ENCODE results near the gene GZMM.

Gene GZMM

GRCh38 chr19:543910-544608 lies at the start of gene GZMM:
TSS of gene GZMM (plus strand) at chr19:544053. CDS start at chr19:544072, 19 bp downstream.
- peak; percentile 48 for DNase-seq (ENCODE audit: low read depth)

DNA sequence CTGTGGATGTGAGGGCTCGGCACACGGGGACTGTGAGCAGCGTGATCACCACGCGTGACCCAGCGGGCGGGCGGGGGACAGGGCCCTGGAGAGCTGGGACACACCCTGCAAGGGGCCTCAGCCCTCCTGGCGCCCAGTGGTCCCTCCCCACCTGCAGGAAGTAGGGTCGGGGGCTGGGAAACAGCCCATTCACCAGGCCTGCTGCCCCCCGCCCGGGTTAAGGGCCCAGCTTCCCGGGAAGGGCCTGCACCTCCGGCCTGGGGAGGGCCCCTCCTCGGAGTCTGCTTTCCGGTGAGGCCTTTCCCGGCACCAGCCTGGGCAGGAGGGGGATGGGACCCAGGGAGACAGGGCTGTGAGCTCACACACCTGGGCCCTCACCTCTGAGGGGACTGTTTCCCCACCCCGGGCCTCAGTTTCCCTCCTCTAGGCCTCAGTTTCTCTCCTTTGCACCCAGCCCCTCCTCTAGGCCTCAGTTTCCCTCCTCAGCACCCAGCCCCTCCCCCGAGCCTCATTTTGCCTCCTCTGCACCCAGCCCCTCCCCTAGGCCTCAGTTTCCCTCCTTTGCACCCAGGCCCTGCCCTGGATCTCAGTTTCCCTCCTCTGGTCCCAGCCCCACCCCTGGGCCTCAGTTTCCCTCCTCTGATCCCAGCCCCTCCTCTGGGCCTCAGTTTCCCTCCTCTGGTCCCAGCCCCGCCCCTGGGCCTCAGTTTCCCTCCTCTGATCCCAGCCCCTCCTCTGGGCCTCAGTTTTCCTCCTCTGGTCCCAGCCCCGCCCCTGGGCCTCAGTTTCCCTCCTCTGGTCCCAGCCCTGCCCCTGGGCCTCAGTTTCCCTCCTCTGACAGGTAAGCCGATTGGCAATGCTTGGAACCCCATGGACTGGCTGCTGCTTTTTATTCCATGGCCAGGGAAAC lies 49.4 kb upstream of the GZMM start:
- no peak for DNase-seq (ENCODE audit: low read depth)

DNA sequence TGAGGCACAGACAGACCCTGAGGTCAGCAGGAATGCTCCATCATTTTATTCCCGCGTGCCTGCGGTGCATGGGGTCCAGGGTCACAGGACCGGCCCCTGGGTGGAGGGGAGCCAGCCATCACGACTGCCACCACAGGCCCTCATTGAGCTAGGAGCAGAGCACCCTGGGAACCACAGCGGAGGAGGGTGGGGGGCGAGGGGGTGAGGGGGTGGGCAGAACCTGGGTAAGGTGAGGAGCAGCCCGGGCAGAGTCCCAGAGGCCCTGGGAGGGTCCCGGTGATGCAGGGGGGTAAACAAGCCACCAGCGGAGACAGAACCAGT lies 48.8 kb upstream of the GZMM start:
- no peak for DNase-seq (ENCODE audit: low read depth)

- no peak for DNase-seq (ENCODE audit: low read depth)
Observed at GRCh38 chr19:495402-496111, 48.3 kb upstream of the GZMM start.

- DNase-seq (ENCODE audit: low read depth), result no peak
Observed at GRCh38 chr19:496112-496665, 47.7 kb upstream of the GZMM start, which contains the start of gene MADCAM1. TSS of gene MADCAM1 (plus strand) at chr19:496486. CDS start at chr19:496500, 14 bp downstream.

- no peak for DNase-seq (ENCODE audit: low read depth)
Observed at GRCh38 chr19:496986-497385, 46.9 kb upstream of the GZMM start.

- DNase-seq (ENCODE audit: low read depth), result no peak
Observed at GRCh38 chr19:497491-497868, 46.4 kb upstream of the GZMM start.

GRCh38 chr19:497869-498510 lies 45.9 kb upstream of the GZMM start:
- no peak for DNase-seq (ENCODE audit: low read depth)

DNA sequence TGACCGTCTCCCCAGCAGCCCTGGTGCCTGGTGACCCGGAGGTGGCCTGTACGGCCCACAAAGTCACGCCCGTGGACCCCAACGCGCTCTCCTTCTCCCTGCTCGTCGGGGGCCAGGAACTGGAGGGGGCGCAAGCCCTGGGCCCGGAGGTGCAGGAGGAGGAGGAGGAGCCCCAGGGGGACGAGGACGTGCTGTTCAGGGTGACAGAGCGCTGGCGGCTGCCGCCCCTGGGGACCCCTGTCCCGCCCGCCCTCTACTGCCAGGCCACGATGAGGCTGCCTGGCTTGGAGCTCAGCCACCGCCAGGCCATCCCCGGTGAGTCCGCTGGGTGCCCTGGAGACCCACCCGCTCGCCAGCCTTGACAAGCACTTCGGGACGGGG lies 45.4 kb upstream of the GZMM start:
- DNase-seq (ENCODE audit: low read depth), result no peak

GRCh38 chr19:498977-499623 lies 44.8 kb upstream of the GZMM start:
- DNase-seq (ENCODE audit: low read depth), result no peak

- no peak for DNase-seq (ENCODE audit: low read depth)
Observed at GRCh38 chr19:501646-502045, 42.2 kb upstream of the GZMM start.

GRCh38 chr19:504616-505015 lies 39.2 kb upstream of the GZMM start:
- no peak for DNase-seq (ENCODE audit: low read depth)

DNA sequence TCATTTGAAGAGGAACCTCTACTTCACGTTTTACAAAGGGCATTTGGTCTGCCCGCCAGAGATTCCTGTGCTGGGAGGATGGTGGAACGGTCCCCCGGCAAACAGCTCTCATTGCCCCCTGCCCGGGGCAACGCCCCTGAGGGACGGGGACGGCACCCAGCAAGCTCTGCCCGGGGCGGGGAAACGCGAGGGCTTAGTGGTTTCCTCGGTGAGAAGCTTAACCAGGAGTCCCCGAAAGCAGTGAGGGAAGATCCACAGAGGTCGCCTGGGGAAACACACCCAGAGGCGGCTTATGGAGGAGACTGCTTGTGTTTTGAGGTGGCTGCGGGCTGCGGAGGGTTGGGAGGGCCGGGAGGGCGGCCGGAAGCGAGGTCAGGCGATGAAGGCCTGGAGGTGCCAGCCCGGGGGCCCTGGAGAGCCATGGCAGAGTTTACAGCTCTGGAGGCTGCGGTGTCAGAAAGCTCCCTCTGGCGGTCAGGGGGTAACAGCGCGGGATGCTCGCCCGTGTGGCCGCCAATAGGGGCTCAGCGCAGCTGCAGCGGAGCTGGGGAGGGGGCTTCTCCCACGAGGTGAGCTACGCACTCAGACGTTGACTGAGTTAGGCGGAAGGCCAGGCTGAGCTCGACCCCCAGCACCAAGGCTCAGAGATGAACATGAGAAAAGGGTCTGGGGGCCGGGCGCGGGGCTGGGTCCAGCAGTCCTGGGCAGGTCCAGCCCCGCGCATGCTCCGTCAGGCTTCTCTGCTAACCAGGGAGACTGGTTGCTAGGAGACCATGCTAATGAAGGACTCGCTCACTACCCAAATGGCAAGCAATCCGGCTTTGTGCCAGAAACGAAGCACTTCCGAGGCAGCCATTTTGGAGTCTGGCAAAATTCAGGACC lies 37.2 kb upstream of the GZMM start:
- DNase-seq (ENCODE audit: low read depth), result peak; percentile 84

- DNase-seq (ENCODE audit: low read depth), result peak; percentile 36
Observed at GRCh38 chr19:507286-508203, 36.3 kb upstream of the GZMM start, which contains the start of gene TPGS1. TSS of gene TPGS1 (plus strand) at chr19:507497. CDS start at chr19:507507, 10 bp downstream.

- no peak for DNase-seq (ENCODE audit: low read depth)
Observed at GRCh38 chr19:508204-509150, 35.4 kb upstream of the GZMM start.

DNA sequence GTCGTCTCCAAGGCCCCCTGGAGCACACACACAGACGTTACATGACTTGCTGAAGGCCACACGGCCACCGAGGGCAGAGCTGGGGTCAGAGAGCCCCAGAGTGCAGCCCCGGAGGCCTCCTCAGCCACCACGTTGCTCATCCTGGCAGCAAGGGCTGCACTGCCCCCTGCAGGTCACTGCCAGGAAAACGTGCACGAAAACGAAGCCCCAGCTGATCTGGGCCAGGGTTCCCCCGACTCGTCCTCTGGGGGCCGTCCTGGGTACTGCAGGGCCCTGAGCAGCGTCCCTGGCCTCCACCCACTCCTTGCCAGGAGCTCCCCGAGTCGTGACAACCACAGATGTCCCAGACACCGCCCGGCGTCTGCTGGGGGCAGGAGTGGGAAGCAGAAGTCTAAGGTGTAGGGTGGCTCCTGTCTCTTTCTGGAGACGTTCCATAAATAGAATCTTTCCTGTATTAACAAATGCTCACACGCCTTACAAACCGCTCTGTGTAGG lies 33.2 kb upstream of the GZMM start:
- DNase-seq (ENCODE audit: low read depth), result peak; percentile 86

- DNase-seq (ENCODE audit: low read depth), result peak; percentile 57
Observed at GRCh38 chr19:511101-511851, 32.6 kb upstream of the GZMM start.

Data from stimulated activated CD8-positive, alpha-beta memory T cell treated with anti-CD3 and anti-CD28 coated beads, Interleukin-15, amount 100 ng/mL, for 1 hour (primary cell).